Placental epithelial cell (primary cell): ENCODE measurements around the gene NTM. TPM values are rescaled to one million over a fixed set of nuclear protein-coding genes. Genes with fewer than 3 reads are reported as not detected.

Experiments used
- small RNA-seq: library from RNA; depleted of rRNA; stranded (forward); fragments of <200 nt; gene quantifications from one replicate; pipeline ENCODE3, GENCODE V24; 2012
- total RNA-seq: library from RNA; depleted of rRNA; stranded (reverse); fragments of >200 nt; gene quantifications from 2 replicates; pipeline ENCODE4 v1.2.3, GENCODE V29; 2012

NTM gene
- total RNA-seq, result 39.3 and 45.8 TPM in 2 replicates

DNA sequence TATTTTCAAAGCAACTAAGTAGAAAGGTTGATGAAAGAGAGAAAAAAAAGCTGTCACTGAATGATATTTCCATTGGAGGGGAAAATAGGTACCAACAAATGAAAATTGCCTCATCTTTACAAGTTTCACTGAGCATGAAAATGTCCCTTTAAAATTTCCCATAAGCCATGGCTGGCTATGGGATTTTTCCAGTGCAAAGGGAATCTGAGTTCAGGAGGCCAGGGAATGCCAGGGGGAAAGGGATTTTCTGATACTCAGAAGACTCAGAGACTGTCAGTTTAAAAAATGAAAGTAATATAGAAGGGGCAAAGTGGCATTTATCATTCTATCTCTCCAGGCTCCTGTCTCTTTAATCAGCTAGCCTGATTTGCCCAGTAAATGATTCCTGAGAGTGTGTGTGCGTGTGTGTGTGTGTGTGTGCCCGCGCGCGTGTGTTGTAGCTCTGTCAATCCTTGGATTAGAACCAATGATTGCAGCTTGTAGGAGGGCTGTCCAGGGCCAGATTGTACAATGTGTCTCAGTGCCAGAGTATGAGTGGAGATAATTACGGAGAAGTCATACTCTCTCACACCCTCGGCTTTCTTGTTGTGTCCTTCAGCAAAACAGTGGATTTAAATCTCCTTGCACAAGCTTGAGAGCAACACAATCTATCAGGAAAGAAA, at the start of gene NTM:
NTM (plus strand) TSS at position 526 of the 662 bp plus-strand sequence.

Small RNA genes lying within 50 kb of the gene (small RNA-seq; reads per million reads assigned to genes)
- not detected for gene RNU6ATAC12P
